Fibroblast of skin of scalp (primary cell): Measurements from ENCODE around the gene TLE4.
"Not testable (repeated sequence)": the region's sequence is repeated elsewhere in the genome, so short reads cannot be mapped to it uniquely, and the experiment has no call there.

Experiments used
- DNase-seq: peaks from one replicate; pipeline ENCODE4 v3.0.0-alpha.2; 2013

The TLE4 gene

GRCh38 chr9:79604149-79604548 is 32.4 kb downstream of the TLE4 start:
- DNase-seq = no peak

- DNase-seq = no peak
Measured at GRCh38 chr9:79604921-79605562, 33.3 kb downstream of the TLE4 start.

DNA sequence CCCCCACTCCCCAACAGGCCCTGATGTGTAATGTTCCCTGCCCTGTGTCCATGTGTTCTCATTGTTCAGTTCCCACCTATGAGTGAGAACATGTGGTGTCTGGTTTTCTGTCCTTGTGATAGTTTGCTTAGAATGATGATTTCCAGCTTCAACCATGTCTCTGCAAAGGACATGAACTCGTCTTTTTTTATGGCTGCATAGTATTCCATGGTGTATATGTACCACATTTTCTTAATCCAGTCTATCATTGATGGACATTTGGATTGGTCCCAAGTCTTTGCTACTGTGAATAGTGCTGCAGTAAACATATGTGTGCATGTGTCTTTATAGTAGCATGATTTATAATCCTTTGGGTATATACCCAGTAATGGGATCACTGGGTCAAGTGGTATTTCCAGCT is 34.8 kb downstream of the TLE4 start:
- DNase-seq = not testable (repeated sequence)

- no peak for DNase-seq
Measured at GRCh38 chr9:79609468-79610018, 37.8 kb downstream of the TLE4 start.

- DNase-seq = peak; percentile 74
Measured at GRCh38 chr9:79610019-79610631, 38.4 kb downstream of the TLE4 start.

DNA sequence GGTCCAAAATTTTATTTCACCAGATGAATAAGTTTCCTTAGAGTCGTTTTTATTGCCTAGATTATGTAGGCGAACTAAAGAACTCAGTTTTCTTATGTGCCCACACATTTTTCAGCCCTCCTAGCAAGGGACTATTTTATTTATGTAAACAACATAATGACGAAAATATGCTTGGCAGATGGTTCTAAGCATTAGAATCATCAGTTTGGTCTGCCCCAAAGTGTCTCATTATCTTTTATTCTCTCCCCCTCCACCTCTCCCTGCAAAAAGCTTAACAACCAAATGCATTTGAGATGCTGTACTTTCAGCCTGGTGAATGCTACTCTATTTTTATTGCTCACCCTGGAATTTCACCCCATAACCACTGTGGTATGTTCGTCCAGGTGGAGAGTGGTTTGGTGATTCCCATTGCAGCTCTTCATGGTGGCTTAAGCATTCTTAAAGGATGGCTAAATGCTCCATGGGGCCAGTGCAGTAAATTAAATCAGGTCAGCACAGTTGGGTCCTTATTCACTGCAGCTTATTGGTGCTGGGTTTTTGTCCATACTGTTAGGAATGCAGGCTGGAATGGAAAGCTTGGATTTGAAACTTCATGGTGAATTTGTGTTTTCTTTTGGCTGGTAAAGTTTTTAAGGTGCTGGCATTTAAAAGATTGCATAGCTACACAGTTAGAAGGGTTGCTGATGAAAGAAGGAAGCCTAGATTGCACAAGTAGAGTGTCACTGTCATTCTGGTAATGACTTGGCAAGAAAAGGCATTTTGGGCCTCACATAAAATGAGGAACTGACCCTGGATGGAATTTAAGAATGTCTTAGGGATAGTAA is 39.2 kb downstream of the TLE4 start:
- peak; percentile 96 for DNase-seq

DNA sequence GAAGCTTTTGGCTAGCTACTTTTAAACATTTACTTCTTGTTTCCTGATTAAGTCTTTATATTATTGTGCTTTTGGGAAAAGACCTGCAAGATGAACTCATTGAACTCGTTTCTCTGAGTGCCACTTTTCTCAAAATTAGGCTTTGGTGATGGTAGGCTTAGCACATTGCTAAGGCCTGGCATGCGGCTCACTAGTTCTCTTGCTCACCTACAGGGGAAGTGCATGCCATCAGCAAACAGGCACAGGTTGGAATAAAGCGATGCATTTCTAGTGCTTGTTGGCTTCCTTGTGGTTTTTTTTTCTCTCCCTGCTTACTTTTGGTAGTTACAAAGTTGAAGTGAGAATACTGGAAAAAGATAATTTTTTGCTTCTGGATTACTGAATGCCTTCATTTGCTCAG is 41.4 kb downstream of the TLE4 start:
- no peak for DNase-seq

DNA sequence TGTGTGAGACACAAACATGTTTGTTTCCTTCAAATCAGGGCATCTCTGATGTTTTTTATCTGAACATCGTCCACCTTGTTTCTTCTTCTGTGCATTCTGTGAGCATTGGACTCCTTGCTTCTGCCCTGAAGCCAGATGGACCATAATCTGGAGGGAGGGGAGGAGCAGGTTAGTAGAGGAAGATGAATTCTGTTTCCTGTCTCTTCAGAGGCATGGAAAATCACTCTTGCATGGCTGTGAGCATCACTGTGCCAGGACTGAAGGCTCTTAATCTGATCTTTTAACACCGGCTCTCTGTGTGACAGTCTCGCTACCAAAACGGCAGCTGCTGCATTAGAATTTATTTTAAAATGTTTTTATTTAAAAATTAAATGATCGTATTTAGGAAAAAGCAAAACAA is 43.3 kb downstream of the TLE4 start:
- DNase-seq = no peak

DNA sequence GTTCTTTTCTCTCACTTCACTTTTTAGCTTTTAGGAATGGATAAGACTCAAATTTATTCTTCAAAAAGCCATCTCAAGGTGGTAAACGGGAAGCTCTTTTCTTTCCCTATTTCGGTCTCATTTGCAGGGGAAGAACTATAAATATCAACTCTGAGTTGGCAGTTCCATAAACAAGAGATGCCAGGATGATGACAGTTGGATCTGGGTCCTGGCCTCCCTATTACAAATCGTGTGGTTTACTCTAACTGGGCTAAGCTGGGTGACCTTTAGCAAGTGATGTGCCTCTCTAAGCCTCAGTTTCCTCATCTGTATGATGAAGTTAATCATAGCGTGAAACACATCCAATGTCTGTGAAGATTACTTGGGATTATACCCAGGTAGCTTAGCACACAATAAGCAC is 44.2 kb downstream of the TLE4 start:
- DNase-seq = no peak

- DNase-seq = no peak
Measured at GRCh38 chr9:79616971-79617370, 45.2 kb downstream of the TLE4 start.

DNA sequence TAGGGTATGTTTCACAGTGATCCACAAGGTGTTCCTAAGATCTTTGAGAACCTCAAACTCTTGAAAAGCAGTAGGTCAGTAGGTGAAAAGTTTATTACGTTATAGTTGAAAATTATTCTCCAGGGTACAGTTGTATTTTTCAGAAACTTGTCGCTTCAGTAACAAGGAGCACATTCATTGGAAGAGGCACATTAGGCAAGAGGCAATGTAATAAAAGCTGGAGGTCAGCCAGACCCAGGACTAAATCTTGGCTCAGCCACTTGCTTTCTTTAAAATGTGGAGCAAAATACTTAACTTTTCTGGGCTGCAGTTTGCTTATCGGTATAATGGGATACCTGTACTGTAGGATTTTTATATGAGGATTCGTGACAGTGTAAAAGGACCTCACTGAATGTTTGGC is 45.6 kb downstream of the TLE4 start:
- no peak for DNase-seq

- DNase-seq = no peak
Measured at GRCh38 chr9:79619930-79620329, 48.2 kb downstream of the TLE4 start.

- no peak for DNase-seq
Measured at GRCh38 chr9:79621916-79622575, 50.3 kb downstream of the TLE4 start.

- no peak for DNase-seq
Measured at GRCh38 chr9:79623799-79624721, 52.3 kb downstream of the TLE4 start.

DNA sequence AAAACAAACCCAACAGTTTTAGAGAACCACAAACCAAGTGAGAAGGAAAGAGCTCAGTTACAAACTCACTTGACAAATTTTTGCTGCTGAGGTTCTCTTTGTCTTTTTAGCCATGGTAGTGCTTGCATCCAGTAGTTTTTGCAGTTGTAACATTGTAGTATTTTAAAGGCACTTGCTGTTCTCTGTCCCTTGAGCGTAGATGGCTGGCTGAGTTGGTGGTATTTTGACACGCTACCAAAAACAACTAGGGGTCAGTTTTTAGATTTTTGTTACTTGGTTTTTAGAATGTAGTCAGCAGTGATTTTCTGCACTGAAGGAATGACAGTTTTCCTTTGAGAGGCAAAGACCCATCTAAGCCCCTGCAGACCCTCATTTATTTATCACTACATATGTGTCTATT is 58.0 kb downstream of the TLE4 start:
- no peak for DNase-seq

GRCh38 chr9:79630521-79631403 is 59.0 kb downstream of the TLE4 start:
- no peak for DNase-seq

- DNase-seq = no peak
Measured at GRCh38 chr9:79632060-79632459, 60.3 kb downstream of the TLE4 start.

GRCh38 chr9:79632705-79633104 is 60.9 kb downstream of the TLE4 start:
- DNase-seq = no peak

DNA sequence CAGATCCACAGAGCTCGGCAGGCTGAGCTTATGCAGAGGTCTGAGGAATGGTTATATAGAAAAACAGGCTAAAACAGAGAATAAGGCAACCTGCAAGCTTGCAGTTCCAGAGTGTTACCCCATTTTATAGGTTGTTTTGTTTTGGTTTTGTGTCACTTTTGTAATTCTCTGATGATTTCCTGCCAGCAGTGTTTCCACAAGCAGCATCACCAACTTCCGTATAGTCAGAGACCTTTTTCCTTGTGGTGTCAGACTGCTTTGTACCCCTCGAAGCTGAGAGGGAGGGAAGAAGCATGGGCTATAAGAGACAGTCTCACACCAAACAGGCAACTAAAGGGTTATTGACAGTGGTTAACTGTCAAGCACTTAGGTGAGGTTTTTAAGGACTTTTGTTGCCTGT is 61.8 kb downstream of the TLE4 start:
- DNase-seq = no peak

DNA sequence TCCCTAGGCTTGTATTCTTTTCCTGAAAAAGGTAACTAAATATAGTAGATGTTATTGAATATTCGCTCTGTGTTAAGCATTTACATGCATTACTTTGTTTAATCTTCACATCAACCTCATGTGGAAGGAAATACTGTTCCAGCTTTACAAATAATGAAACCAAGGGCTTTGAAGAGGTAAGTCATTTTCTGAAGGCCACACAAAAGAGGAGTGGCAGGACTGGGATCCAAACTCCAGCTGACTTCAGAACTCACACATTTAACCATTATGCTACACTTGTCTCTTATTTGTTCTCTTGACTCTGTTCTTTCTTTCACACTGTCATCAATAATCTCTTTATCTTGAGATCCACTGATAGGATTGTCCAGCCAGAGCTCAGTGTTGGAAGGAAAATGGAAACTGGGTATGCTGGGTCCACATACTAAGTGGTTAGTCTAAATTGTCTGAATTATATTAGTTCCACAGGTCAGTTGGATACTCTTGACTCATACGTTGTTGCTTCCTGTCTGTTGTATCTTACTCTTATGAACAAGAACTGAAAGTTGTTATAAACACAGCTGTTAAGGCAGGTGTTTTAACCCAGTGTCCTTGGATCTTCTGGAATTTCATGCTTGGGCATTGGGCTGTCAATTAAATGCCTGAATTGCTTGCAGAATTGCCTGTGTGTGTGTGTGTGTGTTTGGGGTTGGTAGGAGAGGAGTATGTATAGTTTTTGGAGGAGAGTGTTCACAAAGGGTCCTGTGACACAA is 65.6 kb downstream of the TLE4 start:
- no peak for DNase-seq
